Measurements from ENCODE around the gene SUCLG1. TPM values are rescaled to one million over a fixed set of nuclear protein-coding genes. Genes with fewer than 3 reads are reported as not detected.

The SUCLG1 gene
- total RNA-seq, 2 donors from 2014 or later = 33.6 to 41.9 TPM

- no peak overlapping the region for H3K27ac ChIP-seq (ENCODE audit: low read depth, low read length)
- Mint-ChIP-seq H3K27me3 (ENCODE audit: insufficient read depth) (peaks cover 10% of the 10 kb centered on the region), H3K4me1 (peaks cover 6% of the 10 kb centered on the region), H3K9me3 (no peaks in the 10 kb centered on the region), H3K36me3 (ENCODE audit: low read depth) (no peaks in the 10 kb centered on the region), H3K27ac (no peak overlapping the region), H3K4me3 (no peak overlapping the region)
- no peak for DNase-seq
- H3K4me3 ChIP-seq (ENCODE audit: low read length) = no peak overlapping the region
- H3K9me3 ChIP-seq (ENCODE audit: control insufficient read depth, low read length) = no peaks in the 10 kb centered on the region
- no peak overlapping the region for H3K9ac ChIP-seq (ENCODE audit: extremely low read depth, low read length, poor library complexity, severe bottlenecking)
- 94% methylated on average over 3 of the region's 3 CpGs; no CpG with 5 or more reads in 1 of the 2 experiments for WGBS, 2 experiments (ENCODE audit: insufficient coverage in 1 of 2, insufficient read length in 1 of 2)
- H3K27me3 ChIP-seq (ENCODE audit: control insufficient read depth, insufficient read depth, low read length, poor library complexity, severe bottlenecking) = no peaks in the 10 kb centered on the region
- TF ChIP-seq CTCF (conservative IDR thresholded peaks at IDR 0.05) = no peak
- H3K4me1 ChIP-seq (ENCODE audit: control insufficient read depth, insufficient read depth, low read length) = no peaks in the 10 kb centered on the region
- no peaks in the 10 kb centered on the region for H3K36me3 ChIP-seq (ENCODE audit: control insufficient read depth, insufficient read depth, low read length)
Observed at GRCh38 chr2:84375020-84375419, 84.1 kb downstream of the SUCLG1 start.

- peaks cover 6% of the 10 kb centered on the region for H3K4me1 Mint-ChIP-seq
- Histone ChIP-seq H3K4me1 (ENCODE audit: control insufficient read depth, insufficient read depth, low read length) (no peaks in the 10 kb centered on the region), H3K9me3 (ENCODE audit: control insufficient read depth, low read length) (no peaks in the 10 kb centered on the region), H3K36me3 (ENCODE audit: control insufficient read depth, insufficient read depth, low read length) (no peaks in the 10 kb centered on the region), H3K27ac (ENCODE audit: low read depth, low read length) (no peak overlapping the region), H3K9ac (ENCODE audit: extremely low read depth, low read length, poor library complexity, severe bottlenecking) (no peak overlapping the region), H3K4me3 (ENCODE audit: low read length) (no peak overlapping the region), H3K27me3 (ENCODE audit: control insufficient read depth, insufficient read depth, low read length, poor library complexity, severe bottlenecking) (no peaks in the 10 kb centered on the region)
- no peak for DNase-seq
- H3K9me3 Mint-ChIP-seq = no peaks in the 10 kb centered on the region
- WGBS, 2 experiments (ENCODE audit: insufficient coverage in 1 of 2, insufficient read length in 1 of 2) = 90 to 94% methylated on average over 2 to 5 of the region's 5 CpGs
- TF ChIP-seq CTCF (conservative IDR thresholded peaks at IDR 0.05) = no peak
- H3K27me3 Mint-ChIP-seq (ENCODE audit: insufficient read depth) = peaks cover 10% of the 10 kb centered on the region
- no peak overlapping the region for H3K4me3 Mint-ChIP-seq
- H3K36me3 Mint-ChIP-seq (ENCODE audit: low read depth) = no peaks in the 10 kb centered on the region
- H3K27ac Mint-ChIP-seq = no peak overlapping the region
Observed at GRCh38 chr2:84373866-84374265, 85.2 kb downstream of the SUCLG1 start.

Other genes starting within 250 kb of the SUCLG1 start
- 1 to 10 TPM; 1.6 to 2.0 TPM for gene DNAH6, start 57.2 kb upstream of the SUCLG1 start, total RNA-seq

All from endodermal cell (in vitro differentiated cells).